ENCODE measurements around the gene CFAP68.

Gene CFAP68

DNA sequence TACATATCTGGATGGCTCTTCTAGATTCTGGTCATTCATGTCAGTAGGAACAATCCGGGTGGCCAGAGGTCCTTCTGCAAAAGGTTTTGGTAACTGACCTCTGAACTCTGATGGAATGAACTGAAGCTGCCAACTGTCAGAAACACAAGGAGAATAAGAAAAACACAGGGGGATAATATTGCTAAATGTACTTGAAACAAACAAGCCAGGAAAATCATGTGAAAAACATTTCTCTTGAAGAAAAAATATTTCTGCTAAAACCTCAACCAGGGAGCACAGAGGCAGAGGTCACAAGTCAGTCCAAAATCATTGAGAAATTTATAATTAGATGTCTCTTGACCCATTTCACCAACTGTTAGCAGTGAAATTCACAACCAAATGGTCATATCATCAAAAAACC is 43.2 kb upstream of the CFAP68 start:
- TF ChIP-seq POLR2AphosphoS5 (IDR thresholded peaks at IDR 0.05; ENCODE audit: low read depth, low read length) (no peak), SIN3A (IDR thresholded peaks at IDR 0.05; ENCODE audit: borderline replicate concordance, insufficient read depth, low read length) (no peak), FOXP2 (optimal IDR thresholded peaks at IDR 0.05; ENCODE audit: borderline replicate concordance, extremely low read depth, extremely low read length, insufficient read depth) (no peak), TAF1 (IDR thresholded peaks at IDR 0.05; ENCODE audit: borderline replicate concordance, insufficient read depth, low read length) (no peak)
- TF ChIP-seq, protein P1, sequence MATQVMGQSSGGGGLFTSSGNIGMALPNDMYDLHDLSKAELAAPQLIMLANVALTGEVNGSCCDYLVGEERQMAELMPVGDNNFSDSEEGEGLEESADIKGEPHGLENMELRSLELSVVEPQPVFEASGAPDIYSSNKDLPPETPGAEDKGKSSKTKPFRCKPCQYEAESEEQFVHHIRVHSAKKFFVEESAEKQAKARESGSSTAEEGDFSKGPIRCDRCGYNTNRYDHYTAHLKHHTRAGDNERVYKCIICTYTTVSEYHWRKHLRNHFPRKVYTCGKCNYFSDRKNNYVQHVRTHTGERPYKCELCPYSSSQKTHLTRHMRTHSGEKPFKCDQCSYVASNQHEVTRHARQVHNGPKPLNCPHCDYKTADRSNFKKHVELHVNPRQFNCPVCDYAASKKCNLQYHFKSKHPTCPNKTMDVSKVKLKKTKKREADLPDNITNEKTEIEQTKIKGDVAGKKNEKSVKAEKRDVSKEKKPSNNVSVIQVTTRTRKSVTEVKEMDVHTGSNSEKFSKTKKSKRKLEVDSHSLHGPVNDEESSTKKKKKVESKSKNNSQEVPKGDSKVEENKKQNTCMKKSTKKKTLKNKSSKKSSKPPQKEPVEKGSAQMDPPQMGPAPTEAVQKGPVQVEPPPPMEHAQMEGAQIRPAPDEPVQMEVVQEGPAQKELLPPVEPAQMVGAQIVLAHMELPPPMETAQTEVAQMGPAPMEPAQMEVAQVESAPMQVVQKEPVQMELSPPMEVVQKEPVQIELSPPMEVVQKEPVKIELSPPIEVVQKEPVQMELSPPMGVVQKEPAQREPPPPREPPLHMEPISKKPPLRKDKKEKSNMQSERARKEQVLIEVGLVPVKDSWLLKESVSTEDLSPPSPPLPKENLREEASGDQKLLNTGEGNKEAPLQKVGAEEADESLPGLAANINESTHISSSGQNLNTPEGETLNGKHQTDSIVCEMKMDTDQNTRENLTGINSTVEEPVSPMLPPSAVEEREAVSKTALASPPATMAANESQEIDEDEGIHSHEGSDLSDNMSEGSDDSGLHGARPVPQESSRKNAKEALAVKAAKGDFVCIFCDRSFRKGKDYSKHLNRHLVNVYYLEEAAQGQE (IDR thresholded peaks at IDR 0.05; ENCODE audit: insufficient read depth in 1 of 2, low read depth in 2 of 2, low read length in 2 of 2), result no peak

DNA sequence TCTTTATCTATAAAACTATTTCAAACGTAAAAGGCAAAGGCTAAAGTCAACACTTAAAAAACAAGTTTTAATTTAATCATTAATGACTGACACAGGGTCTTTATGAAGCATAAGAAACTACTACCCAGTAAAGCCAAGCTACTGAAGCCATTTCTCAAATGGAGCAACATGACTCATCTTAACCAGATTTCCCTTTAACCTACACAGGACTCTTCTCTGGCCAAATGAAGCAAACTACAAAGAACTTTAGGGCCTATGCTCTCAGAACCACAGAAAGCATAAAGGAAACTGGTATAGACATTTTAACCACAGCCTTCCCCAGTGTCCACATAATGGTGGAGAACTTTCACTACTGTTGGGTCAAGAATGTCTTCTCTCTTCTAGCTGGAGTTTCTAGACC is 42.6 kb upstream of the CFAP68 start:
- TF ChIP-seq POLR2AphosphoS5 (IDR thresholded peaks at IDR 0.05; ENCODE audit: low read depth, low read length), result no peak
- TF ChIP-seq, protein P1 (IDR thresholded peaks at IDR 0.05; ENCODE audit: insufficient read depth in 1 of 2, low read depth in 2 of 2, low read length in 2 of 2), result no peak
- no peak for TF ChIP-seq FOXP2 (optimal IDR thresholded peaks at IDR 0.05; ENCODE audit: borderline replicate concordance, extremely low read depth, extremely low read length, insufficient read depth)
- TF ChIP-seq SIN3A (IDR thresholded peaks at IDR 0.05; ENCODE audit: borderline replicate concordance, insufficient read depth, low read length), result no peak
- TF ChIP-seq TAF1 (IDR thresholded peaks at IDR 0.05; ENCODE audit: borderline replicate concordance, insufficient read depth, low read length), result no peak

DNA sequence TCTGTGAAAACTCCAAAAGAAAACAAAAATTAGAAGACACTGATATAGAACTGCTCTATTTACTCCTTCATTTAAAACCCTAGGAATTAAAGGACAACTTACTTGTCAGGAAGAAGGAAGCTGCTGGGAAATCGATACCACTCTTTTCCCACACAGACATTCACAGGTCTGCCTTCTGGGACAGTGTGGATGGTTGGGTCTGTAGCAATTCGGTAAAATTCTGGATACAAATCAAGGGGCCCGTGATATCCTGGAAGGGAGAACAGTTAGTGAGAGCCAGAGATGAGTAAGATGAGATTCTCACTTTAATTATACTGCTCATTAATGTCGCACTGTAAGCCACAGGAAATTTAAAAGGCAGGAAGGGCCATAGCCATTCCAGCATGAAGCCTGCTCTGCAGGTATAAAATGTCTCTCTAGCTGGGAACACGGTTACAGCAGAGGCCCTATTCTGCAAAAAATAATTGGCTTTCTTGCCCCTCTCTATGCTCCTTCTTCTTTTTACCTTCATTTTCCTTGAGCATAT is 41.9 kb upstream of the CFAP68 start:
- 0 out of 2 replicates have a peak, but pooled peaks have one; percentile 30 for TF ChIP-seq SIN3A (IDR thresholded peaks at IDR 0.05; ENCODE audit: borderline replicate concordance, insufficient read depth, low read length)
- TF ChIP-seq, protein P1 (IDR thresholded peaks at IDR 0.05; ENCODE audit: insufficient read depth in 1 of 2, low read depth in 2 of 2, low read length in 2 of 2), result no peak

DNA sequence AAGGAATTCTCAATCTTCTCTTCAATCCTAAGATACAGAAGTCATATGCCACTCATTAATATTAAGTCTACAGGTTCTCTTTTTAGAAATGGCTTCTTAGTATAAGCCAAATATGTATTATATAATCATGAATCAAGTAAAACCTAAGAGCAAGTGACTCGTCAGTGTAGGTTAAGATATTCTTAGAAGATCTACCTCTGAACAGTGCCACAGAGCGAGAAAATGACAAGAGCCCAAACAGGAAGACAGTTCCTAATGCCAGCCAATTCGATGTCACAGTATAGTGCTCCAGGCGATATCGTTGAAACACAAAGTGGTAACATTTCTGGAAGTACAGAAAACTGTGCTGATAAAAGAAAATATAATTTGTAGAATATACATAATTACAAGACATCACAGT is 41.3 kb upstream of the CFAP68 start:
- TF ChIP-seq FOXP2 (optimal IDR thresholded peaks at IDR 0.05; ENCODE audit: borderline replicate concordance, extremely low read depth, extremely low read length, insufficient read depth) (no peak), POLR2AphosphoS5 (IDR thresholded peaks at IDR 0.05; ENCODE audit: low read depth, low read length) (no peak), SIN3A (IDR thresholded peaks at IDR 0.05; ENCODE audit: borderline replicate concordance, insufficient read depth, low read length) (no peak), TAF1 (IDR thresholded peaks at IDR 0.05; ENCODE audit: borderline replicate concordance, insufficient read depth, low read length) (no peak)
- TF ChIP-seq, protein P1 (IDR thresholded peaks at IDR 0.05; ENCODE audit: insufficient read depth in 1 of 2, low read depth in 2 of 2, low read length in 2 of 2), result no peak

DNA sequence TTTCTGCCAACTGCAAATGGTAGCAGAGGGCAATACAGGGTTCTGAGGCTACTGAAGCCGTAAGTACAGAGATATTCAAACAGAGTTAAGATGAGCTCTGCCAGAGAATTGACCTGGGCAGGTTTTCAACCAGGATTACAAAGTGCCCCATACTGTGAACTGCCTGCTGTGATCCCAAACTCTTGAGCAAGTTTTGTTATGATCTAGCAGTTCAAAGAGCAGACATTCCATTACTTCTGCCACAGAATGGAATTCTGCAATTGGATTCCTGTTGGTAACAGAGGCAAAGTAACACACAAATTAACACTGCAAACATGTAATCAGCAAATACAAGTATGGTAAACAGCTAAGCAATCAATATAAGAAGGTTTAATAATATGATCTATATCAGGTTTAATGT is 39.2 kb upstream of the CFAP68 start:
- TF ChIP-seq POLR2AphosphoS5 (IDR thresholded peaks at IDR 0.05; ENCODE audit: low read depth, low read length) (no peak), FOXP2 (optimal IDR thresholded peaks at IDR 0.05; ENCODE audit: borderline replicate concordance, extremely low read depth, extremely low read length, insufficient read depth) (no peak), SIN3A (IDR thresholded peaks at IDR 0.05; ENCODE audit: borderline replicate concordance, insufficient read depth, low read length) (no peak), TAF1 (IDR thresholded peaks at IDR 0.05; ENCODE audit: borderline replicate concordance, insufficient read depth, low read length) (no peak)
- TF ChIP-seq, protein P1 (IDR thresholded peaks at IDR 0.05; ENCODE audit: insufficient read depth in 1 of 2, low read depth in 2 of 2, low read length in 2 of 2), result no peak
